ENCODE data around the gene LBR. TPM values are rescaled to one million over a fixed set of nuclear protein-coding genes. Genes with fewer than 3 reads are reported as not detected.

LBR gene
- total and polyA plus RNA-seq, 2 of the 4 experiments (the other 2 are of a cell fraction): 21.3 to 24.9 TPM

GRCh38 chr1:225413708-225414375 is 14.0 kb downstream of the LBR start:
- TF ChIP-seq MAFK (IDR thresholded peaks at IDR 0.05; ENCODE audit: low read depth, low read length) (no peak), CEBPB (IDR thresholded peaks at IDR 0.05; ENCODE audit: low read depth, low read length) (no peak), SMC3 (IDR thresholded peaks at IDR 0.05; ENCODE audit: low read depth, low read length) (no peak), FOS (IDR thresholded peaks at IDR 0.05; ENCODE audit: low read depth, low read length) (no peak), MAZ (IDR thresholded peaks at IDR 0.05; ENCODE audit: borderline replicate concordance, low read depth, low read length) (no peak), POLR2A (IDR thresholded peaks at IDR 0.05; ENCODE audit: low read depth, low read length) (no peak), RAD21 (IDR thresholded peaks at IDR 0.05; ENCODE audit: low read length) (no peak), RCOR1 (IDR thresholded peaks at IDR 0.05; ENCODE audit: insufficient replicate concordance, low read length) (no peak), BHLHE40 (IDR thresholded peaks at IDR 0.05; ENCODE audit: low read depth, low read length) (no peak), NFE2L2 (IDR thresholded peaks at IDR 0.05; ENCODE audit: low read depth, low read length) (no peak), MXI1 (IDR thresholded peaks at IDR 0.05; ENCODE audit: borderline replicate concordance, low read depth, low read length) (no peak), CHD1 (IDR thresholded peaks at IDR 0.05; ENCODE audit: low read depth, low read length) (no peak), ELK1 (IDR thresholded peaks at IDR 0.05; ENCODE audit: borderline replicate concordance, low read depth, low read length) (no peak), RFX5 (IDR thresholded peaks at IDR 0.05; ENCODE audit: low read depth, low read length) (no peak)
- TF ChIP-seq, protein P1, sequence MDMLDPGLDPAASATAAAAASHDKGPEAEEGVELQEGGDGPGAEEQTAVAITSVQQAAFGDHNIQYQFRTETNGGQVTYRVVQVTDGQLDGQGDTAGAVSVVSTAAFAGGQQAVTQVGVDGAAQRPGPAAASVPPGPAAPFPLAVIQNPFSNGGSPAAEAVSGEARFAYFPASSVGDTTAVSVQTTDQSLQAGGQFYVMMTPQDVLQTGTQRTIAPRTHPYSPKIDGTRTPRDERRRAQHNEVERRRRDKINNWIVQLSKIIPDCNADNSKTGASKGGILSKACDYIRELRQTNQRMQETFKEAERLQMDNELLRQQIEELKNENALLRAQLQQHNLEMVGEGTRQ (IDR thresholded peaks at IDR 0.05; ENCODE audit: low read depth, low read length): no peak
- TF ChIP-seq, protein P2, sequence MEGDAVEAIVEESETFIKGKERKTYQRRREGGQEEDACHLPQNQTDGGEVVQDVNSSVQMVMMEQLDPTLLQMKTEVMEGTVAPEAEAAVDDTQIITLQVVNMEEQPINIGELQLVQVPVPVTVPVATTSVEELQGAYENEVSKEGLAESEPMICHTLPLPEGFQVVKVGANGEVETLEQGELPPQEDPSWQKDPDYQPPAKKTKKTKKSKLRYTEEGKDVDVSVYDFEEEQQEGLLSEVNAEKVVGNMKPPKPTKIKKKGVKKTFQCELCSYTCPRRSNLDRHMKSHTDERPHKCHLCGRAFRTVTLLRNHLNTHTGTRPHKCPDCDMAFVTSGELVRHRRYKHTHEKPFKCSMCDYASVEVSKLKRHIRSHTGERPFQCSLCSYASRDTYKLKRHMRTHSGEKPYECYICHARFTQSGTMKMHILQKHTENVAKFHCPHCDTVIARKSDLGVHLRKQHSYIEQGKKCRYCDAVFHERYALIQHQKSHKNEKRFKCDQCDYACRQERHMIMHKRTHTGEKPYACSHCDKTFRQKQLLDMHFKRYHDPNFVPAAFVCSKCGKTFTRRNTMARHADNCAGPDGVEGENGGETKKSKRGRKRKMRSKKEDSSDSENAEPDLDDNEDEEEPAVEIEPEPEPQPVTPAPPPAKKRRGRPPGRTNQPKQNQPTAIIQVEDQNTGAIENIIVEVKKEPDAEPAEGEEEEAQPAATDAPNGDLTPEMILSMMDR (conservative IDR thresholded peaks at IDR 0.05; ENCODE audit: low read depth, low read length): no peak
- ChIA-PET POLR2A (ENCODE audit: unreplicated experiment) (no interaction called here), CTCF (no interaction called here)
- Histone ChIP-seq H4K5ac (ENCODE audit: low read depth, low read length) (no peak overlapping the region), H3K9me3 (ENCODE audit: control insufficient read depth, insufficient read depth, low read length) (no peaks in the 10 kb centered on the region), H2AFZ (replicated peaks; ENCODE audit: low read length, poor library complexity) (no peak overlapping the region), H2AK5ac (ENCODE audit: low read depth, low read length) (no peak overlapping the region), H3K14ac (replicated peaks; ENCODE audit: low read depth, low read length) (no peak overlapping the region), H3K36me3 (ENCODE audit: control insufficient read depth, insufficient read depth, low read length) (peaks cover 29% of the 10 kb centered on the region), H3K9ac (ENCODE audit: low read depth, low read length) (no peak overlapping the region), H2BK15ac (ENCODE audit: low read depth, low read length) (no peak overlapping the region), H3K56ac (ENCODE audit: extremely low read depth, insufficient read depth, low read length) (no peak overlapping the region), H3K23ac (ENCODE audit: low read depth, low read length) (no peak overlapping the region), H3K4me2 (ENCODE audit: low read depth, low read length) (no peak overlapping the region), H3K4me1 (ENCODE audit: control insufficient read depth, insufficient read depth, low read length) (no peaks in the 10 kb centered on the region; the same call in 1 of the 2 replicates), H3K4ac (ENCODE audit: low read depth, low read length) (no peak overlapping the region), H4K8ac (ENCODE audit: low read depth in 2 of 2, low read length in 2 of 2) (no peak overlapping the region), H2BK5ac (ENCODE audit: low read depth, low read length, poor library complexity, severe bottlenecking) (no peak overlapping the region), H4K20me1 (ENCODE audit: insufficient read depth, low read length) (no peaks in the 10 kb centered on the region), H4K91ac (ENCODE audit: insufficient read depth, low read depth, low read length) (no peak overlapping the region), H3K4me3 (ENCODE audit: insufficient read depth, low read depth, low read length) (no peak overlapping the region), H2AK9ac (replicated peaks; ENCODE audit: low read depth, low read length, poor library complexity) (no peak overlapping the region), H3K79me1 (ENCODE audit: low read depth in 1 of 2, low read length in 2 of 2) (peaks cover 15 to 30% of the 10 kb centered on the region in 2 experiments; a peak in 3 of 4 replicates), H3K9me1 (ENCODE audit: insufficient read depth, low read length) (no peaks in the 10 kb centered on the region; the same call in 1 of the 2 replicates), H2BK120ac (ENCODE audit: low read depth, low read length) (no peak overlapping the region), H3K18ac (ENCODE audit: low read depth, low read length) (no peak overlapping the region), H2BK20ac (ENCODE audit: low read depth, low read length) (no peak overlapping the region), H3K27me3 (ENCODE audit: control insufficient read depth, insufficient read depth, low read length) (no peaks in the 10 kb centered on the region), H3K27ac (ENCODE audit: insufficient read depth, low read length) (no peak overlapping the region)
- intact Hi-C loops (cut with micrococcal nuclease) (no loop called here), in situ Hi-C loops (cut with MboI; ENCODE audit: low sequenced_read_pairs) (loop anchor here (25.0 kb wide), 1 partner anchor 927 kb away; no protein-coding TSS in a partner anchor), dilution Hi-C loops (cut with HindIII; ENCODE audit: low sequenced_read_pairs, unreplicated experiment) (no loop called here)
- ATAC-seq (ENCODE audit: low read depth): no peak
- no peak for DNase-seq
- no CpG with 5 or more reads among the region's 5 CpGs for WGBS, 2 experiments (ENCODE audit: extremely low coverage in 2 of 2, insufficient read length in 1 of 2)
- no TSS peak for BruUV-seq (replicated peaks)

Data from IMR-90 (cell line).